Activated naive CD4-positive, alpha-beta T cell treated with anti-CD3 and anti-CD28 coated beads for 36 hours (primary cell): ENCODE data around the gene RGPD6. TPM values are rescaled to one million over a fixed set of nuclear protein-coding genes. Genes with fewer than 3 reads are reported as not detected.
A peak's percentile ranks its signal among the peaks of the same experiment; 100 is the strongest.
"Not testable (repeated sequence)": the region's sequence is repeated elsewhere in the genome, so short reads cannot be mapped to it uniquely, and the experiment has no call there.

ENCODE experiments used
- CTCF ChIA-PET: fragments of 350-600 bp; sonication (Branson Sonifier 250); formaldehyde crosslinking; loops from one replicate; lab custom pipeline; 2021; ENCODE audit warnings: antibody characterized with exemption; lab: Charles Lee
- DNase-seq: peaks from one replicate; pipeline ENCODE4 v3.0.0-alpha.2; 2020
- H3K27ac Mint-ChIP-seq: one replicate; pipeline ENCODE4 v1.8.0; 2021; ENCODE audit warnings: mild to moderate bottlenecking, mixed read lengths
- H3K27me3 Mint-ChIP-seq: one replicate; pipeline ENCODE4 v1.8.0; 2021; ENCODE audit warnings: low read depth, mixed read lengths
- H3K36me3 Mint-ChIP-seq: one replicate; pipeline ENCODE4 v1.8.0; 2021; ENCODE audit warnings: low read depth, mixed read lengths
- H3K4me1 Mint-ChIP-seq: one replicate; pipeline ENCODE4 v1.8.0; 2021; ENCODE audit warnings: low read depth, mixed read lengths
- H3K4me3 Mint-ChIP-seq: one replicate; pipeline ENCODE4 v1.8.0; 2021; ENCODE audit warnings: mild to moderate bottlenecking, moderate library complexity, mixed read lengths
- H3K9me3 Mint-ChIP-seq: one replicate; pipeline ENCODE4 v1.8.0; 2021; ENCODE audit warnings: mixed read lengths
- intact Hi-C: fragments of 100-400 bp; cut with micrococcal nuclease; formaldehyde crosslinking; loops from one replicate; pipeline ENCODE4 v1.15.1; 2023
- total RNA-seq, 2 experiments: library from RNA; stranded (reverse); gene quantifications; one replicate each; pipeline ENCODE4 v1.2.3, GENCODE V29; 2021

RGPD6 gene
- total RNA-seq = 10 to 100 TPM; 10.4 to 11.4 TPM

DNA sequence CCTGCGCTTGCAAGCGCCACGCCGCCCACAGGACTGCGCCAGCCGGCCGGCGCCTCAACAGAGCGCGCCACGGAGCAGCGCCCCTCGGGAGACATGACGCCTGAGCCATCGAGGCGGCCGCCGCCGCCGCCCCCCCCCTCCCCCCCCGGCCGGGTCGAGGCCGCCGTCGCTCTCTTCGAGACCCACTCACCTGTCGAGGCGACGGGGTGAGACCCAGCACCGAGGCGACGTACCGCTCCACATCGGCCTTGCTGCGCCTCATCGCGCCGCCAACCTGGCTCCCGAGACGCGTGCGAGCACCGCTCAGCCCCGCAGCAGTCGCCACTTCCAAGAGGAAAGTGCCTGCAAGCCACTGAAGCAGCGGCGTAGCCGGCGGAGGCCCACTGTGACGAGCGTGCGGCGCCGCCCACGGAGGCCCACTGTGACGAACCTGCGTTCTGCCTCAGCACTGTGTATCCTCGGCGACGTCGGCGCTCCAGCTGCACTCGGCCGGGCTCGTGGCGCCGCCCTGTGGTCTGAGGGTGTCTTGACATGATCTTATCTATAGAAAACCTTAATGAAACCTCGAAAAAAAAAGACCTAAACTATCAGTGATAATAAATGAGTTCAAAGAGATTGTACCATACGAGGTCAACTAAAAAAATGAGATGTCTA is at the start of gene RGPD6:
Gene RGPD6 (minus strand): TSS at position 460 of the 654 bp plus-strand sequence. CDS start 198 bp downstream, at position 262.
- H3K27me3 Mint-ChIP-seq, H3K4me1 Mint-ChIP-seq, H3K9me3 Mint-ChIP-seq, intact Hi-C loops, H3K36me3 Mint-ChIP-seq, H3K4me3 Mint-ChIP-seq, H3K27ac Mint-ChIP-seq, CTCF ChIA-PET, DNase-seq: not testable (repeated sequence)

- H3K27me3 Mint-ChIP-seq, H3K4me3 Mint-ChIP-seq, CTCF ChIA-PET, intact Hi-C loops, H3K9me3 Mint-ChIP-seq, DNase-seq, H3K27ac Mint-ChIP-seq, H3K36me3 Mint-ChIP-seq, H3K4me1 Mint-ChIP-seq: not testable (repeated sequence)
Observed at GRCh38 chr2:110619326-110619939, 42.4 kb upstream of the RGPD6 start.

DNA sequence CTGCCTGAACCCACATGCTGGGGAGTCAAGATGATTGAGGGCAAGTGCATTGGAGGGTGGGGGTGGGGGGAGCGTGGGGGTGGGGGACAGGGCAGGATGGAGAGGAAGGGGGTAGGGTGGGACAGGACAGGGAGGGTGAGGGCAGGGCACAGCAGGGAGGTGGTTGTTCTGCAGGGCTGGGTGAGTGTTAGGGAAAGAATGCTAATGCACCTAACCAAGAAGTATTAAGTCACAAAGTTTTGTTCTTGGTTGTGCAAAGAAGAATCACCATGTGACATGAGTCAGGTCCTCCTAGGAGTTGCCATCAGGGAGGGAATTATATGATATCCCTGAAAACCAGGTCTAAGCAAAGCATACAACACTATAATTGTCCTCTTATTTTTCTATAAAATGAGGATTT is 36.9 kb upstream of the RGPD6 start:
- H3K9me3 Mint-ChIP-seq, H3K4me1 Mint-ChIP-seq, DNase-seq, CTCF ChIA-PET, H3K36me3 Mint-ChIP-seq, H3K4me3 Mint-ChIP-seq, intact Hi-C loops, H3K27ac Mint-ChIP-seq, H3K27me3 Mint-ChIP-seq: not testable (repeated sequence)

GRCh38 chr2:110610613-110611250 is 33.7 kb upstream of the RGPD6 start:
- H3K27ac Mint-ChIP-seq, H3K36me3 Mint-ChIP-seq, H3K9me3 Mint-ChIP-seq, intact Hi-C loops, H3K4me3 Mint-ChIP-seq, CTCF ChIA-PET, H3K27me3 Mint-ChIP-seq, H3K4me1 Mint-ChIP-seq: not testable (repeated sequence)
- peak; percentile 22 for DNase-seq

- H3K9me3 Mint-ChIP-seq, H3K4me1 Mint-ChIP-seq, H3K36me3 Mint-ChIP-seq, H3K4me3 Mint-ChIP-seq, intact Hi-C loops, CTCF ChIA-PET, DNase-seq, H3K27ac Mint-ChIP-seq, H3K27me3 Mint-ChIP-seq: not testable (repeated sequence)
Observed at GRCh38 chr2:110609843-110610612, 33.0 kb upstream of the RGPD6 start.

DNA sequence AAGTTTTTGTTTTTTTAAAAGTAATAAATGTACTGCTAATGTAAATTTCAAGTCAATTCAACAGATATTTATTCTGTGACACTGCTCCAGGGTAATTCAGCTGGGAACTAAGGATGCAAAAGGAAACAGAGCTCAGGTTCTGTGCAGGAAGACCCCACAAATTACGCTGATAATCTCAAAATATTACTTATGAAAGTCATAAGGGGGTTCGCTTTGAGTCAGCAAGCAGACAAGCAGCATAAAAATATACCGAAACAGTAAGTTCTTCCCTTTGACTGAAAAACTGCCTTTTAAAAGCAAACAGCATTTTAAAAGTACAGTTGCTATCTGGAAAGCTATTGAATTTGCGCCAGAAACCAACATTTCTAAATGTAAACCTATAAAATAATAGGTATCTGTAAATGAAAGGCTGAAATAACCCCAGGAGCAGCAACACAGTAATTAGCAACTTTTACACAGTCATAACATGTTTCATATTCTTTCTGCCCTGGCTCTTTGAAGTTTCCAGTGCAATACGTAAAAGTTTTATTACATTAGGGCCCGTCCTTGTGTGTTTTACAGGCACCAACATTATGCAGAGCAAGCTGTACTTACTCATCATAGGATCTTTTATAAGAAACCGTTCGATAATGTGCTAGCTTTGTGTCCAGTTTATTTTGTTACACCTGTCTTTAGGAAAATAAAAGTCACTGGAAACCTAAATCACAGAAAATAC is 31.9 kb upstream of the RGPD6 start:
- H3K27me3 Mint-ChIP-seq, H3K4me3 Mint-ChIP-seq, intact Hi-C loops, H3K36me3 Mint-ChIP-seq, H3K9me3 Mint-ChIP-seq, CTCF ChIA-PET, H3K4me1 Mint-ChIP-seq, DNase-seq, H3K27ac Mint-ChIP-seq: not testable (repeated sequence)

DNA sequence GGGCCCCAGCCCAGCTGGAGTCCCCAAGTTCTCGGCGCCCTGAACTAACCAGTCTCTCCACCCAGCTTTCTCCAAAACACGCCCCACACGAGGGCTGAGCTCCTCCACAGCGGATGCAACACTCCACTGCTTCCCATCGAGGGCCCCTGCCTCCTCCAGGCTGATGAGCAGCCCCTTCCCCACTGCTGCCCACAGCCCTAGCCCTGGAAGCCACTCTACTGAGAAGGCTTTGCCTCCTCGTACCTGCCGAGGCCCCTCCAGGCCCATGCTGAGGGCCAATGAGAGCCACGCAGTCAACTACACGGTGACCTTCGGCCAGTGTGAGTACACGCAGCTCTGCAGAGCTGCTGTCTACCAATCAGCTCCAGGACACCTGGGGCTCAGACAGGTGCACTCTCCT is 28.0 kb upstream of the RGPD6 start:
- H3K27ac Mint-ChIP-seq, intact Hi-C loops, DNase-seq, H3K9me3 Mint-ChIP-seq, CTCF ChIA-PET, H3K4me1 Mint-ChIP-seq, H3K27me3 Mint-ChIP-seq, H3K4me3 Mint-ChIP-seq, H3K36me3 Mint-ChIP-seq: not testable (repeated sequence)

GRCh38 chr2:110603917-110604591 is 27.0 kb upstream of the RGPD6 start:
- H3K4me3 Mint-ChIP-seq, CTCF ChIA-PET, H3K27ac Mint-ChIP-seq: not testable (repeated sequence)

GRCh38 chr2:110602139-110602538 is 25.1 kb upstream of the RGPD6 start:
- H3K36me3 Mint-ChIP-seq, CTCF ChIA-PET, H3K9me3 Mint-ChIP-seq, DNase-seq, intact Hi-C loops, H3K27me3 Mint-ChIP-seq, H3K4me1 Mint-ChIP-seq, H3K4me3 Mint-ChIP-seq, H3K27ac Mint-ChIP-seq: not testable (repeated sequence)

More at GRCh38 chr2:110603917-110604591, 27.0 kb upstream of the RGPD6 start:
- H3K27me3 Mint-ChIP-seq, H3K9me3 Mint-ChIP-seq, DNase-seq, H3K4me1 Mint-ChIP-seq, H3K36me3 Mint-ChIP-seq, intact Hi-C loops: not testable (repeated sequence)

- H3K27me3 Mint-ChIP-seq, H3K9me3 Mint-ChIP-seq, CTCF ChIA-PET, H3K4me1 Mint-ChIP-seq, DNase-seq, intact Hi-C loops, H3K4me3 Mint-ChIP-seq, H3K36me3 Mint-ChIP-seq, H3K27ac Mint-ChIP-seq: not testable (repeated sequence)
Observed at GRCh38 chr2:110591973-110592372, 15.0 kb upstream of the RGPD6 start.

DNA sequence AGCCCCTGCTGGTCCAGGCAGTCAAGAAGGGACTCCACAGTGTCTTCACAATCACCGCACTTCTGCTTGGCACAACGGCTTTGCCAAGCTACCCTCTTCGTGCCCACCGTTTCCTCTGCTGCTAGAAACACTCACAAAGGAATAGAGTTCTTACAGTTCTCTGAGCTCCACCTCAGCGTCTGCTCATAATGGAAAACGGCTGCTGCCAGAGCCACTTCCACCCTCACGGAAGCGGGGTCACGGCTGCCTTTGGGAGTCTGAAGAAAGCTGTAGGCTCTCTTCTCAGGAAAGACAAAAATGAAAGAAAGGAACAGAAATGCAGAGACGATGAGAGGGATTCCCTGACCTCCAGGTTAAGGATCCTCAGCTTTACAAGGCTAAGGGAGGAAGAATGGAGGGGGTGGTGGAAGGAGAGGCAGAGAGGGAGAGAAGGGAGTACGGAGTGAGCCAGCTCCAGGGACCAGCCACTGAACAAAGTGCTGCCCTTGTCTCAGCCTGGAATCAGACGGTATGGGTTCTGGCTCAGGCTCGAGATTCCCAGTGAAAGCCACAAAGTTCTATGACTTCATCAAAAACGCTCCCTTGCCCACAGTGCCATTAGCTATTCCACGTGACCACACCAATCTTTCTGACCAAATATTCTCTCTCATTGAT is 12.8 kb upstream of the RGPD6 start:
- CTCF ChIA-PET, H3K36me3 Mint-ChIP-seq, DNase-seq, H3K27me3 Mint-ChIP-seq, intact Hi-C loops, H3K27ac Mint-ChIP-seq, H3K4me1 Mint-ChIP-seq, H3K4me3 Mint-ChIP-seq, H3K9me3 Mint-ChIP-seq: not testable (repeated sequence)
